Measurements from ENCODE around the gene LEFTY2.
"Not testable (repeated sequence)": the region's sequence is repeated elsewhere in the genome, so short reads cannot be mapped to it uniquely, and the experiment has no call there.

Gene LEFTY2

DNA sequence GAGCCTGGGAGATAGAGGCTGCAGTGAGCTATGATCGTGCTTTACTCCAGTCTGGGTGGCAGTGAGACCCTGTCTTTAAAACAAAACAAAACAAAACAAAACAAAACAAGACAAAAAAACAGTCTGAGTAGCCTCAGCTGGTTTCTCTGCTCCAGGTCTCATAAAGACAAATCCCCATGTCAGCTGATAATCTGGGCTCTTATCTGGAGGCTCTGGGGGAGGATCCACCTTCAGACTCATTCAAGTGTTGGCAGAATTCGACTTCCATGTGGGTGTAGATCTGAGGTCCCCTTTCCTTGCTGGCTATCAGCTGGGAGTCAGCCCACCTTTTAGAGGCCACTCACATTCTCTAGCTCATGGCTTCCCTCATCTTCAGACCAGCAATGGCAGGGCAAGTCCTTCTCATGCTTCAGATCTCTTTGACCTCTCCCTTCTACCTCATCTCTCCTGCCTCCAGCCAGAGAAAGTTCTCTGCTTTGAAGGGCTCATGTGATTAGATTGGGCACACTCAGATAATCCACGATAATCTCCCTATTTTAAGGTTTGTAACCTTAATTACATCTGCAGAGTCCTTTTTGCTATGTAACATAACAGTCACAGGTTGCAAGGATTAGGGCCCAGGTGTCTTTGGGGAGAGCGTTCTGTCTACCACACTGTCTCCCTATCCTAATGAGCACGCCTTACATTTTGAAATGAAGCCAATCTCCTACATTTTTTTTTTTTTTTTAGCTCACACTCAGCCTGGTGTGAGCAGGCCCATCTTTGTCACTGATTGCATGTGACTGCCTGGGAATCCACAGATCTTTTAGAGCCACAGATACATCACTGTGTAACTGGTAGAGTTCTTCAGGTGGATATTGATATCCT is 9.5 kb downstream of the LEFTY2 start:
- Histone ChIP-seq H3K9me3 (ENCODE audit: control insufficient read depth in 1 of 2, low read length in 2 of 2) (no peaks in the 10 kb centered on the region), H3K4me3 (ENCODE audit: low read depth in 1 of 2, low read length in 2 of 2) (no peak overlapping the region), H3K27ac (ENCODE audit: low read depth, low read length) (no peak overlapping the region), H3K4me1 (ENCODE audit: control insufficient read depth in 1 of 2, insufficient read depth in 2 of 2, low read length in 2 of 2) (no peaks in the 10 kb centered on the region), H3K27me3 (ENCODE audit: control insufficient read depth in 1 of 2, insufficient read depth in 2 of 2, low read length in 2 of 2) (no peaks in the 10 kb centered on the region), H3K36me3 (ENCODE audit: control insufficient read depth in 1 of 2, insufficient read depth in 2 of 2, low read length in 2 of 2) (no peaks in the 10 kb centered on the region), H3K9ac (ENCODE audit: low read depth in 1 of 2, low read length in 2 of 2) (no peak overlapping the region)

GRCh38 chr1:225930566-225930965 is 10.5 kb downstream of the LEFTY2 start:
- Histone ChIP-seq H3K27ac (ENCODE audit: low read depth, low read length) (no peak overlapping the region), H3K4me1 (ENCODE audit: control insufficient read depth in 1 of 2, insufficient read depth in 2 of 2, low read length in 2 of 2) (no peaks in the 10 kb centered on the region), H3K4me3 (ENCODE audit: low read depth in 1 of 2, low read length in 2 of 2) (no peak overlapping the region), H3K9ac (ENCODE audit: low read depth in 1 of 2, low read length in 2 of 2) (no peak overlapping the region), H3K36me3 (ENCODE audit: control insufficient read depth in 1 of 2, insufficient read depth in 2 of 2, low read length in 2 of 2) (no peaks in the 10 kb centered on the region), H3K9me3 (ENCODE audit: control insufficient read depth in 1 of 2, low read length in 2 of 2) (no peaks in the 10 kb centered on the region), H3K27me3 (ENCODE audit: control insufficient read depth in 1 of 2, insufficient read depth in 2 of 2, low read length in 2 of 2) (no peaks in the 10 kb centered on the region)

DNA sequence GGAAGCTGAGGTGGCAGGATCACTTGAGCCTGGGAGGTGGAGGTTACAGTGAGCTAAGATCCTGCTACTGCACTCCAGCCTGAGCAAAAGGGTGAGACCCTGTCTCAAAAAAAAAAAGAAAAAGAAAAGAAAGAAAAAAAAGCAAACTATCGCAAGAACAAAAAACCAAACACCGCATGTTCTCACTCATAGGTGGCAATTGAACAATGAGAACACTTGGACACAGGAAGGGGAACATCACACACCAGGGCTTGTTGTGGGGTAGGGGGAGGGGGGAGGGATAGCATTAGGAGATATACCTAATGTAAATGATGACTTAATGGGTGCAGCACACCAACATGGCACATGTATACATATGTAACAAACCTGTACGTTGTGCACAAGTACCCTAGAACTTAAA is 11.6 kb downstream of the LEFTY2 start:
- not testable (repeated sequence) for H3K4me1 ChIP-seq (ENCODE audit: control insufficient read depth in 1 of 2, insufficient read depth in 2 of 2, low read length in 2 of 2); H3K27me3 ChIP-seq (ENCODE audit: control insufficient read depth in 1 of 2, insufficient read depth in 2 of 2, low read length in 2 of 2); H3K9ac ChIP-seq (ENCODE audit: low read depth in 1 of 2, low read length in 2 of 2)

GRCh38 chr1:225928186-225929175 is 12.5 kb downstream of the LEFTY2 start:
- Histone ChIP-seq H3K27ac (ENCODE audit: low read depth, low read length) (no peak overlapping the region), H3K36me3 (ENCODE audit: control insufficient read depth in 1 of 2, insufficient read depth in 2 of 2, low read length in 2 of 2) (no peaks in the 10 kb centered on the region), H3K27me3 (ENCODE audit: control insufficient read depth in 1 of 2, insufficient read depth in 2 of 2, low read length in 2 of 2) (no peaks in the 10 kb centered on the region), H3K4me1 (ENCODE audit: control insufficient read depth in 1 of 2, insufficient read depth in 2 of 2, low read length in 2 of 2) (peaks cover under 1 to 1% of the 10 kb centered on the region in 2 donors), H3K9ac (ENCODE audit: low read depth in 1 of 2, low read length in 2 of 2) (no peak overlapping the region), H3K9me3 (ENCODE audit: control insufficient read depth in 1 of 2, low read length in 2 of 2) (no peaks in the 10 kb centered on the region), H3K4me3 (ENCODE audit: low read depth in 1 of 2, low read length in 2 of 2) (no peak overlapping the region)

More for the DNA sequence above, 11.6 kb downstream of the LEFTY2 start:
- H3K27ac ChIP-seq (ENCODE audit: low read depth, low read length); H3K9me3 ChIP-seq (ENCODE audit: control insufficient read depth in 1 of 2, low read length in 2 of 2); H3K36me3 ChIP-seq (ENCODE audit: control insufficient read depth in 1 of 2, insufficient read depth in 2 of 2, low read length in 2 of 2); H3K4me3 ChIP-seq (ENCODE audit: low read depth in 1 of 2, low read length in 2 of 2): not testable (repeated sequence)

DNA sequence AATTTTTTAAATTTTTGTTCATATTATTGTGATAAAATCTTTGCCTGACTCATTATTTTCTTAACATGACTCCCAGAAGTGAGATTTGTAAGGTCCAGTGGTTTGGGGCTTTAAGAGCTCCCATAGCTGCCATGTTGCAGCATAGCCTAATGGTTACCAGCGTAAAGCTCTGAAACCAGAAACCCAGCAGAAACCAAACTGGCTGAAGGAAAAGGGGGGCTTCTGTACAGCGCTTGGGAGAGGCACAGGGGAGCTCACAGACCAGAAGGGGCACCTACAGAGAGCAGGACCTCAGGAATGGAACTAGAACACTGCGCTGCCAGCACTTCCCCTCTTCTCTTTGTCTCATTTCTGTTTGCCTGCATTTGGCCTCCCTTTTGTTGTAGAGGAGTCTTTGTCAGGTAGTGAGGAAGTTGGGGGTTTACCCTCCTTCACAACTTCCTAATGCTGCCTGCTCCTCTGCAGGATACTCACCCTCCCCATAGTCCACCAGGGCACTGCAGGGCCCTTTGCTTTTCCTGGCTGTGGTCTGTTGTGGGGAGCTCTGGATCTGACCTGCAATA is 14.4 kb downstream of the LEFTY2 start:
- Histone ChIP-seq H3K9ac (ENCODE audit: low read depth in 1 of 2, low read length in 2 of 2) (no peak overlapping the region), H3K27me3 (ENCODE audit: control insufficient read depth in 1 of 2, insufficient read depth in 2 of 2, low read length in 2 of 2) (no peaks in the 10 kb centered on the region), H3K9me3 (ENCODE audit: control insufficient read depth in 1 of 2, low read length in 2 of 2) (no peaks in the 10 kb centered on the region), H3K4me3 (ENCODE audit: low read depth in 1 of 2, low read length in 2 of 2) (no peak overlapping the region), H3K27ac (ENCODE audit: low read depth, low read length) (no peak overlapping the region), H3K36me3 (ENCODE audit: control insufficient read depth in 1 of 2, insufficient read depth in 2 of 2, low read length in 2 of 2) (peaks cover 6% of the 10 kb centered on the region in 2 donors), H3K4me1 (ENCODE audit: control insufficient read depth in 1 of 2, insufficient read depth in 2 of 2, low read length in 2 of 2) (peaks cover 12 to 20% of the 10 kb centered on the region in 2 donors)

- Histone ChIP-seq H3K4me3 (ENCODE audit: low read depth in 1 of 2, low read length in 2 of 2) (peak within 1 kb of the TSS; percentile 96 to 97), H3K36me3 (ENCODE audit: control insufficient read depth in 1 of 2, insufficient read depth in 2 of 2, low read length in 2 of 2) (peaks cover 11 to 19% of the 10 kb centered on the region in 2 donors), H3K9me3 (ENCODE audit: control insufficient read depth in 1 of 2, low read length in 2 of 2) (no peaks in the 10 kb centered on the region), H3K9ac (ENCODE audit: low read depth in 1 of 2, low read length in 2 of 2) (peak within 1 kb of the TSS; percentile 91 to 98), H3K27ac (ENCODE audit: low read depth, low read length) (peak within 1 kb of the TSS; percentile 82), H3K4me1 (ENCODE audit: control insufficient read depth in 1 of 2, insufficient read depth in 2 of 2, low read length in 2 of 2) (peaks cover 20 to 21% of the 10 kb centered on the region in 2 donors), H3K27me3 (ENCODE audit: control insufficient read depth in 1 of 2, insufficient read depth in 2 of 2, low read length in 2 of 2) (no peaks in the 10 kb centered on the region)
These were observed 17.1 kb downstream of the LEFTY2 start, which contains the start of gene PYCR2 for GRCh38 chr1:225923692-225924555. PYCR2 (minus strand) TSS chr1:225924250; CDS start chr1:225924110, 140 bp downstream.

DNA sequence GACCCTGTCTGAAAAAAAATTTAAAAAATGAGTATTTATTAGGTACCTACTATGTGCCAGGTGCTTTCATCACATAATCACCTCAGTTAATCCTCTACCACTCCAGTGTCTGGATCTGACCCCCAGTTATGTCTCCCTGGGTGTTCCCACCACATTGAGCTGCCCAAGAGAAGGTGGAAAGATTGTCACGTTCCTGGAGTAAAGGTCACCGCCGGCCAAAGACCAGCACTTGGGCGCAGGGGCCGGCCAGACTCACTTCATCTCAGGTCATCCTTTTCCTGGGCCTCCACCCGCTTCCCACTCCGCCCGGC is 17.7 kb downstream of the LEFTY2 start:
- Histone ChIP-seq H3K4me1 (ENCODE audit: control insufficient read depth in 1 of 2, insufficient read depth in 2 of 2, low read length in 2 of 2) (peaks cover 20 to 21% of the 10 kb centered on the region in 2 donors), H3K9me3 (ENCODE audit: control insufficient read depth in 1 of 2, low read length in 2 of 2) (no peaks in the 10 kb centered on the region), H3K27ac (ENCODE audit: low read depth, low read length) (no peak overlapping the region), H3K4me3 (ENCODE audit: low read depth in 1 of 2, low read length in 2 of 2) (peak overlapping the region; percentile 96 to 97), H3K9ac (ENCODE audit: low read depth in 1 of 2, low read length in 2 of 2) (peak overlapping the region; percentile 91 to 98), H3K36me3 (ENCODE audit: control insufficient read depth in 1 of 2, insufficient read depth in 2 of 2, low read length in 2 of 2) (peaks cover 11 to 19% of the 10 kb centered on the region in 2 donors), H3K27me3 (ENCODE audit: control insufficient read depth in 1 of 2, insufficient read depth in 2 of 2, low read length in 2 of 2) (no peaks in the 10 kb centered on the region)

- peak overlapping the region in 1 of 2 donors; percentile 96 for H3K4me3 ChIP-seq (ENCODE audit: low read depth in 1 of 2, low read length in 2 of 2)
- H3K27ac ChIP-seq (ENCODE audit: low read depth, low read length) = no peak overlapping the region
These were observed 19.0 kb downstream of the LEFTY2 start for GRCh38 chr1:225921734-225922709.

More at GRCh38 chr1:225921734-225922709, 19.0 kb downstream of the LEFTY2 start:
- H3K9ac ChIP-seq (ENCODE audit: low read depth in 1 of 2, low read length in 2 of 2) = peak overlapping the region in 1 of 2 donors; percentile 29
- peaks cover 11 to 26% of the 10 kb centered on the region in 2 donors for H3K36me3 ChIP-seq (ENCODE audit: control insufficient read depth in 1 of 2, insufficient read depth in 2 of 2, low read length in 2 of 2)
- H3K4me1 ChIP-seq (ENCODE audit: control insufficient read depth in 1 of 2, insufficient read depth in 2 of 2, low read length in 2 of 2) = peaks cover 20 to 21% of the 10 kb centered on the region in 2 donors
- H3K9me3 ChIP-seq (ENCODE audit: control insufficient read depth in 1 of 2, low read length in 2 of 2) = no peaks in the 10 kb centered on the region
- no peaks in the 10 kb centered on the region for H3K27me3 ChIP-seq (ENCODE audit: control insufficient read depth in 1 of 2, insufficient read depth in 2 of 2, low read length in 2 of 2)

Measured in duodenal mucosa (tissue), 2 donors.